GM06990 (cell line): ENCODE measurements around the gene ELOVL3.

Source experiments
- DNase-seq: peaks from one replicate; pipeline ENCODE4 v3.0.0-alpha.2; 2011; ENCODE audit not compliant: insufficient read length; ENCODE audit errors: extremely low read depth
- H3K27me3 ChIP-seq: replicated peaks from 2 replicates; pipeline ENCODE4 v1.6.0; 2011; ENCODE audit warnings: low read length; ENCODE audit not compliant: control insufficient read depth, insufficient read depth
- H3K36me3 ChIP-seq: 2 replicates; pipeline ENCODE4 v1.5.1; 2011; ENCODE audit warnings: low read length; ENCODE audit not compliant: control insufficient read depth, insufficient read depth
- H3K4me3 ChIP-seq: replicated peaks from 2 replicates; pipeline ENCODE4 v1.5.1; 2011; ENCODE audit warnings: low read depth, mild to moderate bottlenecking, control low read depth, low read length
- TF ChIP-seq, protein P1 (sequence below): IDR thresholded peaks from 2 replicates; pipeline ENCODE4 v1.5.1; 2011; ENCODE audit warnings: low read length, control low read depth, mild to moderate bottlenecking, inconsistent platforms; ENCODE audit not compliant: insufficient read depth, poor library complexity, severe bottlenecking

ELOVL3 gene

GRCh38 chr10:102191956-102192355, 34.1 kb upstream of the ELOVL3 start:
- TF ChIP-seq, protein P1, sequence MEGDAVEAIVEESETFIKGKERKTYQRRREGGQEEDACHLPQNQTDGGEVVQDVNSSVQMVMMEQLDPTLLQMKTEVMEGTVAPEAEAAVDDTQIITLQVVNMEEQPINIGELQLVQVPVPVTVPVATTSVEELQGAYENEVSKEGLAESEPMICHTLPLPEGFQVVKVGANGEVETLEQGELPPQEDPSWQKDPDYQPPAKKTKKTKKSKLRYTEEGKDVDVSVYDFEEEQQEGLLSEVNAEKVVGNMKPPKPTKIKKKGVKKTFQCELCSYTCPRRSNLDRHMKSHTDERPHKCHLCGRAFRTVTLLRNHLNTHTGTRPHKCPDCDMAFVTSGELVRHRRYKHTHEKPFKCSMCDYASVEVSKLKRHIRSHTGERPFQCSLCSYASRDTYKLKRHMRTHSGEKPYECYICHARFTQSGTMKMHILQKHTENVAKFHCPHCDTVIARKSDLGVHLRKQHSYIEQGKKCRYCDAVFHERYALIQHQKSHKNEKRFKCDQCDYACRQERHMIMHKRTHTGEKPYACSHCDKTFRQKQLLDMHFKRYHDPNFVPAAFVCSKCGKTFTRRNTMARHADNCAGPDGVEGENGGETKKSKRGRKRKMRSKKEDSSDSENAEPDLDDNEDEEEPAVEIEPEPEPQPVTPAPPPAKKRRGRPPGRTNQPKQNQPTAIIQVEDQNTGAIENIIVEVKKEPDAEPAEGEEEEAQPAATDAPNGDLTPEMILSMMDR, result no peak
- Histone ChIP-seq H3K36me3 (no peaks in the 10 kb centered on the region), H3K27me3 (no peaks in the 10 kb centered on the region)

GRCh38 chr10:102195296-102195870, 30.7 kb upstream of the ELOVL3 start:
- no peaks in the 10 kb centered on the region for H3K27me3 ChIP-seq
- DNase-seq, result no peak
- no peak overlapping the region for H3K4me3 ChIP-seq
- H3K36me3 ChIP-seq, result no peaks in the 10 kb centered on the region
- TF ChIP-seq, protein P1, result no peak

More at GRCh38 chr10:102191956-102192355, 34.1 kb upstream of the ELOVL3 start:
- no peak for DNase-seq
- H3K4me3 ChIP-seq, result no peak overlapping the region

- Histone ChIP-seq H3K4me3 (no peak overlapping the region), H3K27me3 (no peaks in the 10 kb centered on the region), H3K36me3 (no peaks in the 10 kb centered on the region)
- TF ChIP-seq, protein P1, result no peak
- DNase-seq, result no peak
Measured at GRCh38 chr10:102196893-102197292, 29.2 kb upstream of the ELOVL3 start.

- no peak overlapping the region for H3K4me3 ChIP-seq
- H3K27me3 ChIP-seq, result no peaks in the 10 kb centered on the region
- no peaks in the 10 kb centered on the region for H3K36me3 ChIP-seq
- TF ChIP-seq, protein P1, result no peak
- DNase-seq, result no peak
Measured at GRCh38 chr10:102198027-102198426, 28.1 kb upstream of the ELOVL3 start.

- TF ChIP-seq, protein P1, result no peak
- Histone ChIP-seq H3K27me3 (no peaks in the 10 kb centered on the region), H3K36me3 (no peaks in the 10 kb centered on the region), H3K4me3 (no peak overlapping the region)
- no peak for DNase-seq
Measured at GRCh38 chr10:102200751-102201640, 25.1 kb upstream of the ELOVL3 start.
